Prostate gland (tissue), 2 donors: ENCODE measurements around the gene TSHZ2.

Source experiments
- POLR2A ChIP-seq: fragments of 450-650 bp; IDR thresholded peaks from one replicate; pipeline ENCODE4 v1.6.1; 2016; ENCODE audit warnings: antibody characterized with exemption, mild to moderate bottlenecking
- TF ChIP-seq, protein P1 (sequence below), 4 experiments: fragments of 200-600 bp in 2 of 4; fragments of 450-650 bp in 2 of 4; sonication (generic) in 2 of 4; IDR thresholded peaks; 1 replicate in 3 of 4; 2 replicates in 1 of 4; pipeline ENCODE4 v1.5.1; 2016 to 2019; ENCODE audit warnings: antibody characterized with exemption in 4 of 4, mild to moderate bottlenecking in 2 of 4, moderate library complexity in 2 of 4

DNA sequence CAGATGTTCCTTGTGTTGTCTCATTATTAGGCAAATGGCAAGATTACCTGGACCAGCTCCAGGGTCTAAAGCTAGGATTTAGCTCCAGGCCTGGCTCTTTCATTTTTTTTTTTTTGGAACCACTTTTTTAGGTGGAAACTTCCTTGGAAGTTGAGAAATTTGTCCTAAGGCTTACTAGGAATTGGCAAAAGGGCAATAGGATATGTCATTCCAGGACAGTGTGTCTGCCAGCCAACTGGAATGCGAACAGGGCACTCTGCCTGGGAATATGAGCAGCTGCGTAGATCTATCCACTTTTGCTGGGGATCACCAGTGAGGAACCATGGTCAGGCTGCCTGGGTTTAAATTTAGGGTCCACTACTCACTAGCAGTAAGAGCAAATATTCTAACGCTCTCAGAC, 304.0 kb downstream of the TSHZ2 start:
- TF ChIP-seq, protein P1, sequence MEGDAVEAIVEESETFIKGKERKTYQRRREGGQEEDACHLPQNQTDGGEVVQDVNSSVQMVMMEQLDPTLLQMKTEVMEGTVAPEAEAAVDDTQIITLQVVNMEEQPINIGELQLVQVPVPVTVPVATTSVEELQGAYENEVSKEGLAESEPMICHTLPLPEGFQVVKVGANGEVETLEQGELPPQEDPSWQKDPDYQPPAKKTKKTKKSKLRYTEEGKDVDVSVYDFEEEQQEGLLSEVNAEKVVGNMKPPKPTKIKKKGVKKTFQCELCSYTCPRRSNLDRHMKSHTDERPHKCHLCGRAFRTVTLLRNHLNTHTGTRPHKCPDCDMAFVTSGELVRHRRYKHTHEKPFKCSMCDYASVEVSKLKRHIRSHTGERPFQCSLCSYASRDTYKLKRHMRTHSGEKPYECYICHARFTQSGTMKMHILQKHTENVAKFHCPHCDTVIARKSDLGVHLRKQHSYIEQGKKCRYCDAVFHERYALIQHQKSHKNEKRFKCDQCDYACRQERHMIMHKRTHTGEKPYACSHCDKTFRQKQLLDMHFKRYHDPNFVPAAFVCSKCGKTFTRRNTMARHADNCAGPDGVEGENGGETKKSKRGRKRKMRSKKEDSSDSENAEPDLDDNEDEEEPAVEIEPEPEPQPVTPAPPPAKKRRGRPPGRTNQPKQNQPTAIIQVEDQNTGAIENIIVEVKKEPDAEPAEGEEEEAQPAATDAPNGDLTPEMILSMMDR (IDR thresholded peaks at IDR 0.05) = no peak
- no peak for TF ChIP-seq POLR2A
